HL-60 (cell line): ENCODE data around the gene ASIC5.

Source experiments
- DNase-seq, 2 experiments: peaks; one replicate each; pipeline ENCODE4 v3.0.0-alpha.2; 2010 to 2020; ENCODE audit warnings: low read depth in 1 of 2, low spot score in 1 of 2
- H3K27ac ChIP-seq: fragments of 250-450 bp; sonication (Bioruptor Pico); replicated peaks from 2 replicates; pipeline ENCODE4 v1.5.1; 2020; ENCODE audit warnings: mild to moderate bottlenecking, moderate library complexity
- H3K27me3 ChIP-seq: fragments of 250-450 bp; sonication (Bioruptor Pico); 2 replicates; pipeline ENCODE4 v1.5.1; 2021; ENCODE audit warnings: mild to moderate bottlenecking, moderate library complexity; ENCODE audit not compliant: insufficient read depth, poor library complexity, severe bottlenecking
- H3K4me3 ChIP-seq: replicated peaks from 2 replicates; pipeline ENCODE4 v1.5.1; 2011; ENCODE audit warnings: mild to moderate bottlenecking, control low read depth, low read length; ENCODE audit not compliant: insufficient read depth
- CTCF ChIP-seq: IDR thresholded peaks from one replicate; pipeline ENCODE4 v1.5.1; 2011; ENCODE audit warnings: low read length, control low read depth, inconsistent platforms; ENCODE audit not compliant: insufficient read depth
- GABPA ChIP-seq: IDR thresholded peaks from 2 replicates; pipeline ENCODE4 v1.6.1; 2012; ENCODE audit warnings: low read depth
- POLR2AphosphoS5 ChIP-seq: IDR thresholded peaks from 2 replicates; pipeline ENCODE4 v1.6.1; 2012; ENCODE audit warnings: low read depth
- SPI1 ChIP-seq: IDR thresholded peaks from 2 replicates; pipeline ENCODE4 v1.6.1; 2012; ENCODE audit warnings: low read depth, mild to moderate bottlenecking, borderline replicate concordance
- TF ChIP-seq, protein P1 (sequence below): IDR thresholded peaks from 2 replicates; pipeline ENCODE4 v1.6.1; 2012; ENCODE audit warnings: low read depth; ENCODE audit not compliant: insufficient replicate concordance

Gene ASIC5

GRCh38 chr4:155822572-155822971 lies 43.5 kb downstream of the ASIC5 start:
- no peaks in the 10 kb centered on the region for H3K27me3 ChIP-seq
- TF ChIP-seq GABPA (no peak), POLR2AphosphoS5 (no peak), CTCF (no peak), SPI1 (no peak)
- TF ChIP-seq, protein P1, sequence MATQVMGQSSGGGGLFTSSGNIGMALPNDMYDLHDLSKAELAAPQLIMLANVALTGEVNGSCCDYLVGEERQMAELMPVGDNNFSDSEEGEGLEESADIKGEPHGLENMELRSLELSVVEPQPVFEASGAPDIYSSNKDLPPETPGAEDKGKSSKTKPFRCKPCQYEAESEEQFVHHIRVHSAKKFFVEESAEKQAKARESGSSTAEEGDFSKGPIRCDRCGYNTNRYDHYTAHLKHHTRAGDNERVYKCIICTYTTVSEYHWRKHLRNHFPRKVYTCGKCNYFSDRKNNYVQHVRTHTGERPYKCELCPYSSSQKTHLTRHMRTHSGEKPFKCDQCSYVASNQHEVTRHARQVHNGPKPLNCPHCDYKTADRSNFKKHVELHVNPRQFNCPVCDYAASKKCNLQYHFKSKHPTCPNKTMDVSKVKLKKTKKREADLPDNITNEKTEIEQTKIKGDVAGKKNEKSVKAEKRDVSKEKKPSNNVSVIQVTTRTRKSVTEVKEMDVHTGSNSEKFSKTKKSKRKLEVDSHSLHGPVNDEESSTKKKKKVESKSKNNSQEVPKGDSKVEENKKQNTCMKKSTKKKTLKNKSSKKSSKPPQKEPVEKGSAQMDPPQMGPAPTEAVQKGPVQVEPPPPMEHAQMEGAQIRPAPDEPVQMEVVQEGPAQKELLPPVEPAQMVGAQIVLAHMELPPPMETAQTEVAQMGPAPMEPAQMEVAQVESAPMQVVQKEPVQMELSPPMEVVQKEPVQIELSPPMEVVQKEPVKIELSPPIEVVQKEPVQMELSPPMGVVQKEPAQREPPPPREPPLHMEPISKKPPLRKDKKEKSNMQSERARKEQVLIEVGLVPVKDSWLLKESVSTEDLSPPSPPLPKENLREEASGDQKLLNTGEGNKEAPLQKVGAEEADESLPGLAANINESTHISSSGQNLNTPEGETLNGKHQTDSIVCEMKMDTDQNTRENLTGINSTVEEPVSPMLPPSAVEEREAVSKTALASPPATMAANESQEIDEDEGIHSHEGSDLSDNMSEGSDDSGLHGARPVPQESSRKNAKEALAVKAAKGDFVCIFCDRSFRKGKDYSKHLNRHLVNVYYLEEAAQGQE: no peak
- H3K27ac ChIP-seq: no peak overlapping the region
- no peak for DNase-seq
- no peak overlapping the region for H3K4me3 ChIP-seq

GRCh38 chr4:155820887-155821518 lies 45.1 kb downstream of the ASIC5 start:
- no peaks in the 10 kb centered on the region for H3K27me3 ChIP-seq
- H3K27ac ChIP-seq: no peak overlapping the region
- DNase-seq: no peak
- H3K4me3 ChIP-seq: no peak overlapping the region
- TF ChIP-seq GABPA (no peak), SPI1 (no peak), CTCF (no peak), POLR2AphosphoS5 (no peak)
- TF ChIP-seq, protein P1: no peak

DNA sequence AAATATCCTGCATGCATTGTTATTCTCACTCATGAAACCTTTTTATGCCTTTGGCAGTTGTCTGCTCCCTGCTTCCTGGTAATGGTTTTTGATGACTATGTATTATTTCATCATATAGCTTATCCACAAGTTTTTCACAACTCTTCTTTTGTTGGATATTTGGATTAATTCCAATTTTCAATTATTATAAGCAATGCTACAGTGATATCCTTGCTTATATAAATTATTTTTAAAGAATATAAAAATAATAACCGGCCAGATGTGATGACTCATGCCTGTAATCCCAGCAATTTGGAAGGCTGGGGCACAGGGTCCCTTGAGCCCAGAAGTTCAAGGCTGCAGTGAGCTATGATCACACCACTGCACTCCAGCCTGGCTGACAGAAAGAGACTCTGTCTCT lies 47.0 kb downstream of the ASIC5 start:
- DNase-seq: no peak
- Histone ChIP-seq H3K27ac (no peak overlapping the region), H3K4me3 (no peak overlapping the region), H3K27me3 (no peaks in the 10 kb centered on the region)
- TF ChIP-seq, protein P1: no peak
- no peak for TF ChIP-seq CTCF
- no peak for TF ChIP-seq POLR2AphosphoS5
- no peak for TF ChIP-seq SPI1
- TF ChIP-seq GABPA: no peak
